Common myeloid progenitor, CD34-positive (primary cell): ENCODE measurements around the gene MYBPHL.
"Not testable (repeated sequence)": the region's sequence is repeated elsewhere in the genome, so short reads cannot be mapped to it uniquely, and the experiment has no call there.

Source experiments
- CTCF ChIA-PET: fragments of 350-600 bp; sonication (Branson Sonifier 250); formaldehyde crosslinking; loops from one replicate; lab custom pipeline; 2021; ENCODE audit warnings: antibody characterized with exemption; lab: Charles Lee
- POLR2A ChIA-PET: fragments of 350-600 bp; sonication (Branson Sonifier 250); formaldehyde crosslinking; loops from one replicate; lab custom pipeline; 2021; ENCODE audit warnings: antibody characterized with exemption; lab: Charles Lee
- DNase-seq, 3 donors: peaks; one replicate each; pipeline versions ENCODE4 v3.0.0 to v3.0.0-alpha.2; 2013
- H3K27ac ChIP-seq, 2 experiments: 1 replicate in 1 of 2; 2 replicates in 1 of 2; pipeline ENCODE4 v1.7.0; 2013; ENCODE audit warnings: inconsistent platforms in 2 of 2, low read length in 2 of 2, mild to moderate bottlenecking in 2 of 2, low read depth in 1 of 2, moderate library complexity in 1 of 2; ENCODE audit not compliant: severe bottlenecking in 2 of 2, insufficient read depth in 1 of 2, poor library complexity in 1 of 2
- H3K27me3 ChIP-seq, 5 experiments: replicated peaks in 2 of 5; 1 replicate in 3 of 5; 2 replicates in 2 of 5; pipeline versions ENCODE4 v1.6.1 to v1.7.0; 2013; ENCODE audit warnings: low read length in 4 of 5, mild to moderate bottlenecking in 2 of 5, moderate library complexity in 2 of 5, inconsistent platforms in 1 of 5; ENCODE audit not compliant: insufficient read depth in 5 of 5, control insufficient read depth in 4 of 5
- H3K36me3 ChIP-seq, 4 experiments: 1 replicate in 2 of 4; 2 replicates in 2 of 4; pipeline versions ENCODE4 v1.6.1 to v1.7.0; 2013; ENCODE audit warnings: low read length in 3 of 4, control low read depth in 1 of 4, mild to moderate bottlenecking in 1 of 4; ENCODE audit not compliant: control insufficient read depth in 4 of 4, insufficient read depth in 4 of 4
- H3K4me1 ChIP-seq, 4 experiments: 1 replicate in 3 of 4; 2 replicates in 1 of 4; pipeline versions ENCODE4 v1.6.1 to v1.7.1; 2013; ENCODE audit warnings: low read length in 3 of 4, mild to moderate bottlenecking in 3 of 4, control low read depth in 1 of 4, inconsistent platforms in 1 of 4, moderate library complexity in 1 of 4; ENCODE audit not compliant: control insufficient read depth in 4 of 4, insufficient read depth in 4 of 4; ENCODE audit errors: control extremely low read depth in 1 of 4
- H3K4me3 ChIP-seq, 7 experiments: 1 replicate in 4 of 7; 2 replicates in 3 of 7; pipeline versions ENCODE4 v1.5.1 to v1.7.0; 2013; ENCODE audit warnings: mild to moderate bottlenecking in 7 of 7, low read length in 6 of 7, moderate library complexity in 6 of 7, inconsistent platforms in 2 of 7, low read depth in 2 of 7, control low read depth in 1 of 7; ENCODE audit not compliant: insufficient read depth in 4 of 7, control insufficient read depth in 1 of 7; ENCODE audit errors: extremely low read depth in 1 of 7
- H3K9me3 ChIP-seq, 5 experiments: 1 replicate in 4 of 5; 2 replicates in 1 of 5; pipeline versions ENCODE4 v1.6.1 to v1.7.1; 2013; ENCODE audit warnings: low read length in 4 of 5, mild to moderate bottlenecking in 2 of 5, inconsistent platforms in 1 of 5, low read depth in 1 of 5, moderate library complexity in 1 of 5; ENCODE audit not compliant: control insufficient read depth in 4 of 5, insufficient read depth in 2 of 5; ENCODE audit errors: control extremely low read depth in 1 of 5
- WGBS: methylation state at CpG from one replicate; pipeline ENCODE4 v1.1.5; 2013; ENCODE audit not compliant: insufficient coverage; 5-methylcytosine and 5-hydroxymethylcytosine counted together

Gene MYBPHL

GRCh38 chr1:109290998-109291397 is 15.8 kb downstream of the MYBPHL start:
- Histone ChIP-seq H3K27me3 (peaks cover 0 to 8% (median 0%) of the 10 kb centered on the region in 5 experiments), H3K4me1 (peaks cover 0 to 14% (median 2%) of the 10 kb centered on the region in 4 experiments), H3K27ac (no peak overlapping the region), H3K36me3 (no peaks in the 10 kb centered on the region), H3K4me3 (no peak overlapping the region), H3K9me3 (no peaks in the 10 kb centered on the region)
- peak; percentile 12 to 67 (median 54) for DNase-seq
- 67% methylated on average over 6 of the region's 6 CpGs for WGBS
- CTCF ChIA-PET = interaction anchor here (1.9 to 2.1 kb wide), 2 partner anchors 8 to 108 kb away, joined by 4 read pairs; partner anchors contain the start of gene PSRC1
- POLR2A ChIA-PET = no interaction called here

DNA sequence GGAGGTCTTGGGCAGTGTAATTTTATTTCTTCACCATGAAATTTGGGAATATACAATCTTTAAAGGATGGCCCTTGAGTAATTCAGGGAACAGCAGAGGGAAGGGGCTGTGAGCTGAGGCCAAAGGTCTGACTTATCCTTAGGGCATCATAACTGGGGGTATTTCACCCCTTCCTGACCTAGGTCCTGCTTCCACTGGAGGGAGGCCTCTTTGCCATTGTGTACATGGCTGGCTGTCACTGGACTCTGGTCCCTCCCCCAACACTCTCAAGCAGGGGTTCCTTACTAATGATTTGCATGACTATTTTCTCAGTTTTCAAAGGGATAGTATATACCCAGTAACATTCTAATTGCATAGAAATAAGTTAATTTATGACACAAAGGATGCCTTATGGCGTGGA is 16.7 kb downstream of the MYBPHL start:
- no peak overlapping the region for H3K27ac ChIP-seq
- H3K4me3 ChIP-seq = no peak overlapping the region
- CTCF ChIA-PET = interaction anchor here (1.9 kb wide), 1 partner anchor 109 kb away, joined by 4 read pairs; no protein-coding TSS in a partner anchor
- POLR2A ChIA-PET = no interaction called here
- 100% methylated on average over 1 of the region's 1 CpG for WGBS
- no peaks in the 10 kb centered on the region for H3K9me3 ChIP-seq
- H3K4me1 ChIP-seq = peaks cover 0 to 14% (median 2%) of the 10 kb centered on the region in 4 experiments
- H3K27me3 ChIP-seq = peaks cover 0 to 4% (median 0%) of the 10 kb centered on the region in 5 experiments
- H3K36me3 ChIP-seq = no peaks in the 10 kb centered on the region
- no peak for DNase-seq

GRCh38 chr1:109286762-109287161 is 20.0 kb downstream of the MYBPHL start:
- H3K36me3 ChIP-seq, H3K27ac ChIP-seq, H3K4me3 ChIP-seq, POLR2A ChIA-PET, DNase-seq, H3K27me3 ChIP-seq, H3K9me3 ChIP-seq: not testable (repeated sequence)
- peaks cover 6 to 26% (median 19%) of the 10 kb centered on the region in 4 experiments for H3K4me1 ChIP-seq
- CTCF ChIA-PET = interaction anchor here (0.6 to 1.8 kb wide), 2 partner anchors 9 to 16 kb away, joined by 3 to 5 read pairs; no protein-coding TSS in a partner anchor
- 95% methylated on average over 4 of the region's 5 CpGs for WGBS

- H3K4me3 ChIP-seq = peak overlapping the region; percentile 76 to 94 (median 89)
- H3K4me1 ChIP-seq = peaks cover 6 to 39% (median 23%) of the 10 kb centered on the region in 4 experiments
- 60% methylated on average over 11 of the region's 17 CpGs for WGBS
- peak in 1 of 3 donors; percentile 47 for DNase-seq
- ChIA-PET POLR2A (interaction anchor here (0.7 kb wide), 1 partner anchor 191 kb away, joined by 3 read pairs; no protein-coding TSS in a partner anchor), CTCF (interaction anchor here (8.8 kb wide), 1 partner anchor 115 kb away, joined by 181 read pairs; the partner anchor contains the start of gene SORT1)
- no peaks in the 10 kb centered on the region for H3K27me3 ChIP-seq
- H3K27ac ChIP-seq = peak overlapping the region; percentile 13 to 73
- H3K36me3 ChIP-seq = peaks cover 0 to 12% (median 6%) of the 10 kb centered on the region in 4 experiments
- H3K9me3 ChIP-seq = no peaks in the 10 kb centered on the region
These were observed 22.8 kb downstream of the MYBPHL start for GRCh38 chr1:109283748-109284600.

GRCh38 chr1:109282952-109283747 is 23.7 kb downstream of the MYBPHL start, which contains the start of gene PSRC1:
Gene PSRC1, minus strand, starts transcription at chr1:109283145.
- H3K4me3 ChIP-seq = peak within 1 kb of the TSS; percentile 76 to 94 (median 89)
- CTCF ChIA-PET = interaction anchor here (0.7 to 8.8 kb wide), 6 partner anchors 9 to 116 kb away, joined by 3 to 181 read pairs (median 4); partner anchors contain the start of gene SORT1
- POLR2A ChIA-PET = no interaction called here
- peaks cover 0 to 17% (median 6%) of the 10 kb centered on the region in 4 experiments for H3K36me3 ChIP-seq
- H3K27me3 ChIP-seq = no peaks in the 10 kb centered on the region
- H3K4me1 ChIP-seq = peaks cover 6 to 39% (median 23%) of the 10 kb centered on the region in 4 experiments
- no peaks in the 10 kb centered on the region for H3K9me3 ChIP-seq
- under 1% methylated on average over 37 of the region's 56 CpGs for WGBS
- peak; percentile 84 to 87 (median 85) for DNase-seq
- H3K27ac ChIP-seq = peak within 1 kb of the TSS; percentile 13 to 73

- Histone ChIP-seq H3K4me1 (peaks cover 6 to 44% (median 23%) of the 10 kb centered on the region in 4 experiments), H3K4me3 (peak overlapping the region; percentile 76 to 94 (median 89)), H3K9me3 (no peaks in the 10 kb centered on the region), H3K36me3 (peaks cover 0 to 17% (median 6%) of the 10 kb centered on the region in 4 experiments), H3K27ac (peak overlapping the region in 1 of 2 experiments; percentile 43), H3K27me3 (no peaks in the 10 kb centered on the region)
- no peak for DNase-seq
- ChIA-PET POLR2A (interaction anchor here (0.5 kb wide), 1 partner anchor 145 kb away, joined by 3 read pairs; no protein-coding TSS in a partner anchor), CTCF (interaction anchor here (0.7 to 8.8 kb wide), 6 partner anchors 10 to 117 kb away, joined by 3 to 181 read pairs (median 4); partner anchors contain the start of gene SORT1)
- 34% methylated on average over 8 of the region's 10 CpGs for WGBS
These were observed 24.3 kb downstream of the MYBPHL start for GRCh38 chr1:109282497-109282951.
